Measurements from ENCODE around the gene PHF12. TPM values are rescaled to one million over a fixed set of nuclear protein-coding genes. Genes with fewer than 3 reads are reported as not detected.

The PHF12 gene
- total RNA-seq, 1 experiment from 2014 or later, result 35.7 TPM

DNA sequence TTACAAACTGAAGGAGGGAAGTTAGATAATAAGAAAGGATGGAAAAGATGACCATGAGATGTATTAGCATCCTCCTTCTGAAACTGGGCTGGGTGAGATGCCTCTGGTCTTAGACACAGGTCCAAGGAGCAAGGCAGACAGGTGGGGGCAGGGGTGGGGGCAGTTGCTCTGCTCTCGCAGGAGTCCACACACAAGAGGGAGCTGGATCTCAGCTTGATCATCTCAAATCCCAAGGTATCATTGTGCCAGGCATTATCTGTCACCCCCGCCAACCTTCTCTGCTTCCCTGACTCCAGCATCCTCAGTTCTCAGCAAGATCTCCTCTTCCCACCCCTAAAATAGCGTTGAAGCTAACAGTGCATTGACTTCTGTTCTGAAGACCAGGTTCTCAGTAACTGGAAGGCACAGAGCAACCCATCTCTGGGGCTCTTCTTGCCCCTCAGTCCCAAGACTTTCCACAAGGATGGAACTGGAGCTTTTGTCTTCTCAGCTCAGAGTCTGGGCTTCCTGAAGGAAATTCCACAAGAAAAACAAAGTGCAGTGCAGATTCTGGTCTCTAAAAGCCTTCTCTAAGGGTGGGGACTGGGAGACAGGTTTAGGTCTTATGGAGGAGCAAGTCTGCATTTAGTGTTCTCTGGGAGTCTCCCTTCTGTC is 55.4 kb downstream of the PHF12 start:
- peaks cover 22 to 32% of the 10 kb centered on the region in 2 experiments; a peak in 3 of 4 replicates for H3K4me1 ChIP-seq (ENCODE audit: control insufficient read depth in 1 of 2, insufficient read depth in 2 of 2, low read length in 2 of 2)
- ATAC-seq (no peak), DNase-seq (ENCODE audit: low read depth, low spot score) (no peak)
- RAD21 ChIA-PET (ENCODE audit: low non-redundant PET in 1 of 2, low total read pairs in 2 of 2, uncharacterized antibody in 2 of 2, unreplicated experiment in 2 of 2), result no interaction called here
- H3K27me3 ChIP-seq (ENCODE audit: insufficient read depth, low read length), result no peaks in the 10 kb centered on the region
- H3K27ac ChIP-seq (ENCODE audit: low read depth, low read length), result peak overlapping the region; percentile 97
- H3K36me3 ChIP-seq (ENCODE audit: control insufficient read depth in 1 of 2, insufficient read depth in 2 of 2, low read length in 2 of 2), result 0 out of 4 replicates have a peak, but pooled peaks cover 0 to 6% of the 10 kb centered on the region in 2 experiments
- H3K9ac ChIP-seq (ENCODE audit: low read length), result peak overlapping the region; percentile 86
- H3K79me2 ChIP-seq (ENCODE audit: insufficient read depth, low read length), result peaks cover 25% of the 10 kb centered on the region
- no peak for TF ChIP-seq REST (IDR thresholded peaks at IDR 0.05; ENCODE audit: low read depth)
- no peak for TF ChIP-seq ELF1 (IDR thresholded peaks at IDR 0.05; ENCODE audit: borderline replicate concordance, low read depth)
- TF ChIP-seq RAD21 (IDR thresholded peaks at IDR 0.05; ENCODE audit: low read depth), result no peak
- TF ChIP-seq TCF7L2 (IDR thresholded peaks at IDR 0.05; ENCODE audit: borderline replicate concordance, extremely low read depth, insufficient read depth, insufficient read length), result no peak
- TF ChIP-seq, protein P1, sequence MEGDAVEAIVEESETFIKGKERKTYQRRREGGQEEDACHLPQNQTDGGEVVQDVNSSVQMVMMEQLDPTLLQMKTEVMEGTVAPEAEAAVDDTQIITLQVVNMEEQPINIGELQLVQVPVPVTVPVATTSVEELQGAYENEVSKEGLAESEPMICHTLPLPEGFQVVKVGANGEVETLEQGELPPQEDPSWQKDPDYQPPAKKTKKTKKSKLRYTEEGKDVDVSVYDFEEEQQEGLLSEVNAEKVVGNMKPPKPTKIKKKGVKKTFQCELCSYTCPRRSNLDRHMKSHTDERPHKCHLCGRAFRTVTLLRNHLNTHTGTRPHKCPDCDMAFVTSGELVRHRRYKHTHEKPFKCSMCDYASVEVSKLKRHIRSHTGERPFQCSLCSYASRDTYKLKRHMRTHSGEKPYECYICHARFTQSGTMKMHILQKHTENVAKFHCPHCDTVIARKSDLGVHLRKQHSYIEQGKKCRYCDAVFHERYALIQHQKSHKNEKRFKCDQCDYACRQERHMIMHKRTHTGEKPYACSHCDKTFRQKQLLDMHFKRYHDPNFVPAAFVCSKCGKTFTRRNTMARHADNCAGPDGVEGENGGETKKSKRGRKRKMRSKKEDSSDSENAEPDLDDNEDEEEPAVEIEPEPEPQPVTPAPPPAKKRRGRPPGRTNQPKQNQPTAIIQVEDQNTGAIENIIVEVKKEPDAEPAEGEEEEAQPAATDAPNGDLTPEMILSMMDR (IDR thresholded peaks at IDR 0.05 in 2 of 3, conservative IDR thresholded peaks at IDR 0.05 in 1 of 3; ENCODE audit: borderline replicate concordance in 1 of 3, insufficient read depth in 1 of 3, low read depth in 2 of 3, low read length in 2 of 3), result no peak
- no peak for TF ChIP-seq POLR2A (IDR thresholded peaks at IDR 0.05; ENCODE audit: borderline replicate concordance, extremely low read depth, insufficient read depth, insufficient read length)
- no peak for TF ChIP-seq YY1 (IDR thresholded peaks at IDR 0.05; ENCODE audit: extremely low read depth, insufficient replicate concordance, low read depth, low read length)
- no peak for TF ChIP-seq CBX3 (IDR thresholded peaks at IDR 0.05; ENCODE audit: low read depth)
- no peak for TF ChIP-seq CEBPB (IDR thresholded peaks at IDR 0.05; ENCODE audit: low read depth)
- TF ChIP-seq EGR1 (IDR thresholded peaks at IDR 0.05; ENCODE audit: low read depth), result no peak
- TF ChIP-seq, protein P2, sequence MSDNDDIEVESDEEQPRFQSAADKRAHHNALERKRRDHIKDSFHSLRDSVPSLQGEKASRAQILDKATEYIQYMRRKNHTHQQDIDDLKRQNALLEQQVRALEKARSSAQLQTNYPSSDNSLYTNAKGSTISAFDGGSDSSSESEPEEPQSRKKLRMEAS (IDR thresholded peaks at IDR 0.05), result no peak
- TF ChIP-seq EZH2phosphoT487 (IDR thresholded peaks at IDR 0.05; ENCODE audit: borderline replicate concordance), result no peak
- TF ChIP-seq ZFX (IDR thresholded peaks at IDR 0.05), result no peak
- no peak for TF ChIP-seq ZBTB33 (IDR thresholded peaks at IDR 0.05; ENCODE audit: extremely low read depth, insufficient replicate concordance, low read length)
- TF ChIP-seq EZH2 (IDR thresholded peaks at IDR 0.05), result no peak
- TF ChIP-seq FOSL1 (IDR thresholded peaks at IDR 0.05; ENCODE audit: low read depth), result no peak
- TF ChIP-seq ZNF274 (IDR thresholded peaks at IDR 0.05; ENCODE audit: low read depth, low read length), result no peak
- TF ChIP-seq SIN3A (IDR thresholded peaks at IDR 0.05; ENCODE audit: low read depth), result no peak
- peak overlapping the region; percentile 83 to 96 for H3K4me3 ChIP-seq (replicated peaks in 1 of 2; ENCODE audit: low read depth in 1 of 2, low read length in 2 of 2)
- no TSS peak for BruUV-seq (replicated peaks)
- POLR2A ChIA-PET, result interaction anchor here (1.6 kb wide), 1 partner anchor 168 kb away, joined by 7 read pairs; no protein-coding TSS in a partner anchor
- H3K9me3 ChIP-seq (ENCODE audit: control insufficient read depth in 1 of 2, insufficient read depth in 1 of 2, low read depth in 1 of 2, low read length in 2 of 2), result no peaks in the 10 kb centered on the region
- CTCF ChIA-PET, result interaction anchor here (0.9 to 1.8 kb wide), 2 partner anchors 132 to 170 kb away, joined by 6 to 8 read pairs; partner anchors contain the start of gene TLCD1
- intact Hi-C loops (cut with micrococcal nuclease), result no loop called here
- H2AFZ ChIP-seq (ENCODE audit: low read depth, low read length, poor library complexity, severe bottlenecking), result no peak overlapping the region
- H3K9me2 ChIP-seq (ENCODE audit: insufficient read depth), result no peaks in the 10 kb centered on the region
- peak overlapping the region; percentile 89 for H3K4me2 ChIP-seq (ENCODE audit: low read length)
- no peaks in the 10 kb centered on the region for H4K20me1 ChIP-seq (ENCODE audit: insufficient read depth)
